Natural killer cell (primary cell): ENCODE data around the gene WDR59. TPM values are rescaled to one million over a fixed set of nuclear protein-coding genes. Genes with fewer than 3 reads are reported as not detected.

Experiments used
- ATAC-seq, 3 donors: fragments of 150-1000 bp in 2 of 3; fragments of 200-7000 bp in 1 of 3; cut with Tn5 transposase; 1 replicate in 1 of 3; 2 replicates in 2 of 3; pipeline ENCODE4 v1.10.0; 2021; ENCODE audit warnings: mild to moderate bottlenecking in 2 of 3, moderate library complexity in 2 of 3
- DNase-seq, 2 donors: peaks; one replicate each; pipeline versions ENCODE4 v3.0.0 to v3.0.0-alpha.2; 2013 to 2021; ENCODE audit warnings: mixed read lengths in 1 of 2
- H3K27ac ChIP-seq: one replicate; pipeline ENCODE4 v1.5.1; 2013; ENCODE audit warnings: mild to moderate bottlenecking, low read length
- H3K27me3 ChIP-seq: one replicate; pipeline ENCODE4 v1.6.1; 2013; ENCODE audit warnings: low read length; ENCODE audit not compliant: control insufficient read depth, insufficient read depth
- H3K36me3 ChIP-seq: one replicate; pipeline ENCODE4 v1.6.1; 2013; ENCODE audit warnings: low read length; ENCODE audit not compliant: control insufficient read depth, insufficient read depth
- H3K4me1 ChIP-seq: one replicate; pipeline ENCODE4 v1.6.1; 2013; ENCODE audit warnings: low read length; ENCODE audit not compliant: control insufficient read depth, insufficient read depth
- H3K4me3 ChIP-seq: one replicate; pipeline ENCODE4 v1.5.1; 2013; ENCODE audit warnings: low read length
- H3K9me3 ChIP-seq: one replicate; pipeline ENCODE4 v1.6.1; 2013; ENCODE audit warnings: low read length; ENCODE audit not compliant: control insufficient read depth, insufficient read depth
- H3K27ac Mint-ChIP-seq, 2 donors: one replicate each; pipeline ENCODE4 v1.8.0; 2022; ENCODE audit warnings: mild to moderate bottlenecking in 2 of 2, mixed read lengths in 2 of 2, moderate library complexity in 1 of 2
- H3K27me3 Mint-ChIP-seq, 2 donors: one replicate each; pipeline ENCODE4 v1.8.0; 2022; ENCODE audit warnings: low read depth in 2 of 2, mixed read lengths in 2 of 2
- H3K36me3 Mint-ChIP-seq: one replicate; pipeline ENCODE4 v1.8.0; 2022; ENCODE audit warnings: mixed read lengths
- H3K4me1 Mint-ChIP-seq, 2 donors: one replicate each; pipeline ENCODE4 v1.8.0; 2022; ENCODE audit warnings: mixed read lengths in 2 of 2
- H3K4me3 Mint-ChIP-seq: one replicate; pipeline ENCODE4 v1.8.0; 2022; ENCODE audit warnings: mild to moderate bottlenecking, moderate library complexity, mixed read lengths
- H3K9me3 Mint-ChIP-seq, 2 donors: one replicate each; pipeline ENCODE4 v1.8.0; 2022; ENCODE audit warnings: mixed read lengths in 2 of 2
- WGBS: methylation state at CpG from one replicate; pipeline ENCODE4 v1.1.7; 2013; ENCODE audit warnings: missing lambda C conversion rate; ENCODE audit not compliant: insufficient coverage; 5-methylcytosine and 5-hydroxymethylcytosine counted together
- intact Hi-C: fragments of 100-400 bp; cut with micrococcal nuclease; formaldehyde crosslinking; loops from one replicate; pipeline ENCODE4 v1.14.2; 2022
- total RNA-seq, 4 donors: library from RNA; stranded (reverse); fragments of 120-200 nt in 1 of 4; gene quantifications; one replicate each; pipeline versions ENCODE4 v1.2.3 to v1.2.4, GENCODE V29; 2013 to 2022
- TF ChIP-seq, protein P1 (sequence below): fragments of 200-600 bp; IDR thresholded peaks from one replicate; pipeline ENCODE4 v1.8.0; 2022; ENCODE audit warnings: antibody characterized with exemption

Gene WDR59
- total RNA-seq, 3 donors from 2014 or later (not counting 1 experiment from before 2014, with no cell fraction given): 60.5 to 83.7 (median 73.2) TPM

GRCh38 chr16:74902161-74902560 lies 82.8 kb downstream of the WDR59 start:
- H3K4me1 Mint-ChIP-seq: no peaks in the 10 kb centered on the region
- no peak for ATAC-seq

GRCh38 chr16:74901606-74902005 lies 83.3 kb downstream of the WDR59 start:
- ATAC-seq: no peak
- H3K9me3 Mint-ChIP-seq: no peaks in the 10 kb centered on the region
- no peak overlapping the region for H3K27ac Mint-ChIP-seq
- H3K27me3 Mint-ChIP-seq: no peaks in the 10 kb centered on the region
- Histone ChIP-seq H3K27me3 (no peaks in the 10 kb centered on the region), H3K36me3 (peaks cover 34% of the 10 kb centered on the region), H3K4me1 (no peaks in the 10 kb centered on the region), H3K9me3 (no peaks in the 10 kb centered on the region), H3K4me3 (no peak overlapping the region), H3K27ac (no peak overlapping the region)
- intact Hi-C loops: no loop called here
- DNase-seq: no peak
- no peaks in the 10 kb centered on the region for H3K4me1 Mint-ChIP-seq
- TF ChIP-seq, protein P1, sequence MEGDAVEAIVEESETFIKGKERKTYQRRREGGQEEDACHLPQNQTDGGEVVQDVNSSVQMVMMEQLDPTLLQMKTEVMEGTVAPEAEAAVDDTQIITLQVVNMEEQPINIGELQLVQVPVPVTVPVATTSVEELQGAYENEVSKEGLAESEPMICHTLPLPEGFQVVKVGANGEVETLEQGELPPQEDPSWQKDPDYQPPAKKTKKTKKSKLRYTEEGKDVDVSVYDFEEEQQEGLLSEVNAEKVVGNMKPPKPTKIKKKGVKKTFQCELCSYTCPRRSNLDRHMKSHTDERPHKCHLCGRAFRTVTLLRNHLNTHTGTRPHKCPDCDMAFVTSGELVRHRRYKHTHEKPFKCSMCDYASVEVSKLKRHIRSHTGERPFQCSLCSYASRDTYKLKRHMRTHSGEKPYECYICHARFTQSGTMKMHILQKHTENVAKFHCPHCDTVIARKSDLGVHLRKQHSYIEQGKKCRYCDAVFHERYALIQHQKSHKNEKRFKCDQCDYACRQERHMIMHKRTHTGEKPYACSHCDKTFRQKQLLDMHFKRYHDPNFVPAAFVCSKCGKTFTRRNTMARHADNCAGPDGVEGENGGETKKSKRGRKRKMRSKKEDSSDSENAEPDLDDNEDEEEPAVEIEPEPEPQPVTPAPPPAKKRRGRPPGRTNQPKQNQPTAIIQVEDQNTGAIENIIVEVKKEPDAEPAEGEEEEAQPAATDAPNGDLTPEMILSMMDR: no peak
- no peak overlapping the region for H3K4me3 Mint-ChIP-seq
- 100% methylated on average over 4 of the region's 4 CpGs for WGBS
- H3K36me3 Mint-ChIP-seq: peaks cover 18% of the 10 kb centered on the region

More at GRCh38 chr16:74902161-74902560, 82.8 kb downstream of the WDR59 start:
- DNase-seq: no peak
- Histone ChIP-seq H3K27me3 (no peaks in the 10 kb centered on the region), H3K27ac (no peak overlapping the region), H3K4me3 (no peak overlapping the region), H3K36me3 (peaks cover 36% of the 10 kb centered on the region), H3K4me1 (no peaks in the 10 kb centered on the region), H3K9me3 (no peaks in the 10 kb centered on the region)
- TF ChIP-seq, protein P1: no peak
- intact Hi-C loops: no loop called here
- Mint-ChIP-seq H3K36me3 (peaks cover 23% of the 10 kb centered on the region), H3K27me3 (no peaks in the 10 kb centered on the region), H3K4me3 (no peak overlapping the region), H3K27ac (no peak overlapping the region), H3K9me3 (no peaks in the 10 kb centered on the region)
- WGBS: 98% methylated on average over 4 of the region's 5 CpGs

- H3K4me1 Mint-ChIP-seq: no peaks in the 10 kb centered on the region
- Histone ChIP-seq H3K4me3 (no peak overlapping the region), H3K36me3 (peaks cover 36% of the 10 kb centered on the region), H3K4me1 (no peaks in the 10 kb centered on the region), H3K9me3 (no peaks in the 10 kb centered on the region), H3K27me3 (no peaks in the 10 kb centered on the region), H3K27ac (no peak overlapping the region)
- H3K27me3 Mint-ChIP-seq: no peaks in the 10 kb centered on the region
- intact Hi-C loops: no loop called here
- peaks cover 18% of the 10 kb centered on the region for H3K36me3 Mint-ChIP-seq
- H3K4me3 Mint-ChIP-seq: no peak overlapping the region
- no peak for DNase-seq
- TF ChIP-seq, protein P1: no peak
- no peak overlapping the region for H3K27ac Mint-ChIP-seq
- 95% methylated on average over 4 of the region's 4 CpGs for WGBS
- no peaks in the 10 kb centered on the region for H3K9me3 Mint-ChIP-seq
- ATAC-seq: no peak
Measured at GRCh38 chr16:74899816-74900215, 85.1 kb downstream of the WDR59 start.

- Histone ChIP-seq H3K4me1 (no peaks in the 10 kb centered on the region), H3K27me3 (no peaks in the 10 kb centered on the region), H3K36me3 (peaks cover 32% of the 10 kb centered on the region), H3K9me3 (no peaks in the 10 kb centered on the region), H3K4me3 (no peak overlapping the region), H3K27ac (no peak overlapping the region)
- no peak overlapping the region for H3K27ac Mint-ChIP-seq
- H3K27me3 Mint-ChIP-seq: no peaks in the 10 kb centered on the region
- TF ChIP-seq, protein P1: no peak
- no peaks in the 10 kb centered on the region for H3K9me3 Mint-ChIP-seq
- intact Hi-C loops: no loop called here
- WGBS: 98% methylated on average over 8 of the region's 8 CpGs
- DNase-seq: no peak
- no peaks in the 10 kb centered on the region for H3K4me1 Mint-ChIP-seq
- peaks cover 16% of the 10 kb centered on the region for H3K36me3 Mint-ChIP-seq
- no peak overlapping the region for H3K4me3 Mint-ChIP-seq
- ATAC-seq: no peak
Measured at GRCh38 chr16:74898659-74899058, 86.3 kb downstream of the WDR59 start.
